NB4 (cell line): ENCODE measurements around the gene EML4.
A peak's percentile ranks its signal among the peaks of the same experiment; 100 is the strongest.

Experiments
- DNase-seq: peaks from one replicate; pipeline ENCODE4 v3.0.0; 2010; ENCODE audit warnings: low read depth
- H3K4me3 ChIP-seq: one replicate; pipeline ENCODE4 v1.5.1; 2011; ENCODE audit warnings: mild to moderate bottlenecking, low read depth, low read length, moderate library complexity
- CTCF ChIP-seq: IDR thresholded peaks from one replicate; pipeline ENCODE4 v1.5.1; 2012; ENCODE audit warnings: low read depth, low read length
- MAX ChIP-seq: IDR thresholded peaks from 2 replicates; pipeline ENCODE4 v1.6.1; 2011; ENCODE audit warnings: low read depth, low read length
- MYC ChIP-seq: IDR thresholded peaks from 2 replicates; pipeline ENCODE4 v1.6.1; 2011; ENCODE audit warnings: low read depth, low read length
- POLR2A ChIP-seq: IDR thresholded peaks from 2 replicates; pipeline ENCODE4 v1.6.1; 2011; ENCODE audit warnings: mild to moderate bottlenecking; ENCODE audit not compliant: insufficient read length; ENCODE audit errors: extremely low read depth

EML4 gene

GRCh38 chr2:42233976-42234441 lies 64.9 kb downstream of the EML4 start:
- TF ChIP-seq MAX (no peak), MYC (no peak), CTCF (no peak), POLR2A (no peak)
- DNase-seq = no peak
- H3K4me3 ChIP-seq = no peak overlapping the region

DNA sequence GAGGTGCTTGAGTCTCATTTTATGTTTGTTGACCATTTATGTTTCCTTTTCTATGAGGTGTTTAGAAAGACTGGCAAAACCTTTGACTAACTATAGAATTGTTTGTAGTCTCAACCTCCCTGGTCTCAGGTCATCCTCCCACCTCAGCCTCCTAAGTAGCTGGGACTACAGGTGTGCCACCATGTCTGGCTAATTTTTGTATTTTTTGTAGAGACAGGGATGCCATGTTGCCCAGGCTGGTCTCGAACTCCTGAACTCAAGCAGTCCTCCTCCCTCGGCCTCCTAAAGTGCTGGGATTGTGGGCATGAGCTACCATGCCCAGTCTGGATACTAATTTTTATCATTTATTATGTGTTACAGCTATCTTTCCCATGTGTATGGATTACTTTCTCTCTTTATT lies 67.8 kb downstream of the EML4 start:
- TF ChIP-seq MYC (no peak), POLR2A (no peak), CTCF (no peak), MAX (no peak)
- no peak for DNase-seq
- H3K4me3 ChIP-seq = no peak overlapping the region

GRCh38 chr2:42238644-42239288 lies 69.6 kb downstream of the EML4 start:
- peak; percentile 62 for DNase-seq
- TF ChIP-seq POLR2A (no peak), MAX (no peak), CTCF (peak; percentile 18)
- no peak overlapping the region for H3K4me3 ChIP-seq

GRCh38 chr2:42239289-42239661 lies 70.1 kb downstream of the EML4 start:
- TF ChIP-seq MYC = no peak
- TF ChIP-seq MAX = no peak
- no peak for TF ChIP-seq CTCF
- TF ChIP-seq POLR2A = no peak
- DNase-seq = no peak

DNA sequence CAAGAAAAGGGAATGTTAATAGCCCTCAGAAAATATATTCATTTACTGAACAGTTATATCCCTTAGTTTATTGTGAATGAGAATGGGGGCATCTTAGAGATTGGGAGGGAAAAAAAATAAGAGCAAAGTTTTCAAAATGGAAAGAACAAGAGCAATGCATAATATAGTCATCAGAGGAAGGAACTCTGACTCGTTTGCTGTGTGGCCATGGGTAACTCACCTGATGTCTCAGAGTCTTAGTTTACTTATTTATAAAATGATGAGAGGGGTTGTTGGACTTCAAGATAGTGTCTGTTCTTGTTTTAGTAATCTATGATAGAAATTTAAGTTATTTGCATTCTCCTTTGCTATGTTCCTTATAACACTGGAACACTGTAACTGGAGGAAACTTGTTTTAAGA lies 70.7 kb downstream of the EML4 start:
- no peak overlapping the region for H3K4me3 ChIP-seq
- no peak for TF ChIP-seq MAX
- no peak for TF ChIP-seq MYC
- no peak for DNase-seq

More at GRCh38 chr2:42239289-42239661, 70.1 kb downstream of the EML4 start:
- no peak overlapping the region for H3K4me3 ChIP-seq

DNA sequence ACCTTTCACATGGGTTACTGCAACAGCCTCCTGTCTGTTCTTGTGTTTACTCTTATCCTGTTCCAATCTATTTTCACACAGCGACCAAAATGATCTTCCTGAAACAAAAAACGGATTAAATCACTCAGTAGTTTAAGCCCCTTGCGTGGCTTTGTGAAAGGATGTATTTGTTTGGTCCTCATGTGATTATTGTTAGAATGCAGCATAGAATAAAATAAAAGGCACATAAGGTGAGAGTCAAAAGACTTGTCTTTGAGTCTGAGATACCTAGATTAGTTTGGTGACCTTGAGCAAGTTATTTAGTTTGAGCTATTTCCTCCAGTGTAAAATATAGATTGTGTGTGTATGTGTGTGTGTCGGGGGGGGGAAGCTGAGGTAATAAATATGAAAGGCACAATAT lies 72.4 kb downstream of the EML4 start:
- no peak for TF ChIP-seq MAX
- no peak overlapping the region for H3K4me3 ChIP-seq
- DNase-seq = no peak

GRCh38 chr2:42243297-42243696 lies 74.1 kb downstream of the EML4 start:
- no peak overlapping the region for H3K4me3 ChIP-seq
- DNase-seq = no peak
- TF ChIP-seq MAX (no peak), CTCF (no peak), POLR2A (no peak), MYC (no peak)
